ENCODE data around the gene CPSF4L. TPM values are rescaled to one million over a fixed set of nuclear protein-coding genes. Genes with fewer than 3 reads are reported as not detected.
A peak's percentile ranks its signal among the peaks of the same experiment; 100 is the strongest.
"Not testable (repeated sequence)": the region's sequence is repeated elsewhere in the genome, so short reads cannot be mapped to it uniquely, and the experiment has no call there.

Gene CPSF4L
- not detected for total RNA-seq

- Histone ChIP-seq H3K4me1 (peaks cover 0 to 35% (median 16%) of the 10 kb centered on the region in 4 donors), H3K36me3 (no peaks in the 10 kb centered on the region), H3K27me3 (no peaks in the 10 kb centered on the region), H3K4me3 (no peak within 1 kb of the TSS), H3K9me3 (no peaks in the 10 kb centered on the region), H3K27ac (peak within 1 kb of the TSS; percentile 58 to 83 (median 73))
- no peak for DNase-seq (ENCODE audit: low spot score in 2 of 2)
- 86 to 90% methylated on average over 9 of the region's 9 CpGs for WGBS, 2 donors
- TF ChIP-seq POLR2A (IDR thresholded peaks at IDR 0.05) = no peak
- no peak for TF ChIP-seq EP300 (IDR thresholded peaks at IDR 0.05)
- no peak for TF ChIP-seq CTCF (IDR thresholded peaks at IDR 0.05)
These were observed at the start of gene CPSF4L for GRCh38 chr17:73261617-73261951. Gene CPSF4L (minus strand): TSS chr17:73261880. CDS start chr17:73261818, 62 bp downstream.

GRCh38 chr17:73311428-73311780 is 49.7 kb upstream of the CPSF4L start:
- no peak for DNase-seq (ENCODE audit: low spot score in 2 of 2)
- no peaks in the 10 kb centered on the region for H3K36me3 ChIP-seq
- no peaks in the 10 kb centered on the region for H3K27me3 ChIP-seq
- peak overlapping the region; percentile 95 to 99 (median 99) for H3K27ac ChIP-seq
- no peak for TF ChIP-seq POLR2A (IDR thresholded peaks at IDR 0.05)
- no peak for TF ChIP-seq CTCF (IDR thresholded peaks at IDR 0.05)
- TF ChIP-seq EP300 (IDR thresholded peaks at IDR 0.05) = no peak
- WGBS, 2 donors = 0% methylated on average over 23 to 38 of the region's 38 CpGs
- H3K9me3 ChIP-seq = no peaks in the 10 kb centered on the region
- peak overlapping the region; percentile 90 to 99 (median 96) for H3K4me3 ChIP-seq
- peaks cover 0 to 43% (median 33%) of the 10 kb centered on the region in 4 donors for H3K4me1 ChIP-seq

- no peak for DNase-seq (ENCODE audit: low spot score in 2 of 2)
These were observed 48.3 kb upstream of the CPSF4L start for GRCh38 chr17:73309727-73310596.

GRCh38 chr17:73308959-73309358 is 47.3 kb upstream of the CPSF4L start:
- peak overlapping the region; percentile 95 to 99 (median 99) for H3K27ac ChIP-seq

More at GRCh38 chr17:73309727-73310596, 48.3 kb upstream of the CPSF4L start:
- H3K27me3 ChIP-seq = no peaks in the 10 kb centered on the region
- TF ChIP-seq CTCF (IDR thresholded peaks at IDR 0.05) = no peak
- no peak for TF ChIP-seq EP300 (IDR thresholded peaks at IDR 0.05)
- TF ChIP-seq POLR2A (IDR thresholded peaks at IDR 0.05) = no peak
- peak overlapping the region; percentile 95 to 99 (median 99) for H3K27ac ChIP-seq
- WGBS, 2 donors = 3 to 8% methylated on average over 18 to 19 of the region's 21 CpGs
- H3K36me3 ChIP-seq = no peaks in the 10 kb centered on the region
- H3K4me1 ChIP-seq = peaks cover 3 to 57% (median 45%) of the 10 kb centered on the region in 4 donors
- H3K9me3 ChIP-seq = no peaks in the 10 kb centered on the region
- peak overlapping the region; percentile 90 to 99 (median 96) for H3K4me3 ChIP-seq

GRCh38 chr17:73308017-73308823 is 46.5 kb upstream of the CPSF4L start:
- no peaks in the 10 kb centered on the region for H3K27me3 ChIP-seq
- DNase-seq (ENCODE audit: low spot score in 2 of 2) = peak; percentile 56 to 65
- TF ChIP-seq POLR2A (IDR thresholded peaks at IDR 0.05) = peak in 1 of 2 donors; percentile 38
- peak; percentile 23 to 79 for TF ChIP-seq EP300 (IDR thresholded peaks at IDR 0.05)
- no peak for TF ChIP-seq CTCF (IDR thresholded peaks at IDR 0.05)
- no peaks in the 10 kb centered on the region for H3K36me3 ChIP-seq
- WGBS, 2 donors = 24 to 27% methylated on average over 23 of the region's 23 CpGs
- H3K4me1 ChIP-seq = peaks cover 3 to 74% (median 59%) of the 10 kb centered on the region in 4 donors
- peak overlapping the region; percentile 11 to 99 (median 93) for H3K4me3 ChIP-seq
- H3K9me3 ChIP-seq = no peaks in the 10 kb centered on the region
- H3K27ac ChIP-seq = peak overlapping the region; percentile 95 to 99 (median 99)

More at GRCh38 chr17:73308959-73309358, 47.3 kb upstream of the CPSF4L start:
- H3K27me3 ChIP-seq; H3K9me3 ChIP-seq; H3K36me3 ChIP-seq; DNase-seq (ENCODE audit: low spot score in 2 of 2): not testable (repeated sequence)
- peak overlapping the region in 3 of 4 donors; percentile 90 to 99 (median 96) for H3K4me3 ChIP-seq
- peaks cover 3 to 67% (median 55%) of the 10 kb centered on the region in 4 donors for H3K4me1 ChIP-seq
- WGBS, 2 donors = 60 to 70% methylated on average over 5 of the region's 5 CpGs

Data from tibial nerve (tissue), 4 donors.